Suprapubic skin (tissue), 4 donors: ENCODE results near the gene DCAF4. TPM values are rescaled to one million over a fixed set of nuclear protein-coding genes. Genes with fewer than 3 reads are reported as not detected.
"Not testable (repeated sequence)": the region's sequence is repeated elsewhere in the genome, so short reads cannot be mapped to it uniquely, and the experiment has no call there.

Source experiments
- DNase-seq, 2 donors: peaks; one replicate each; pipeline ENCODE4 v3.0.0-alpha.2; 2019; ENCODE audit warnings: low spot score in 2 of 2
- H3K27ac ChIP-seq: fragments of 200-600 bp; sonication (generic); one replicate; pipeline ENCODE4 v1.5.1; 2019
- H3K27me3 ChIP-seq: fragments of 200-600 bp; sonication (generic); one replicate; pipeline ENCODE4 v1.5.1; 2019
- H3K36me3 ChIP-seq: fragments of 200-600 bp; sonication (generic); one replicate; pipeline ENCODE4 v1.5.1; 2019
- H3K4me1 ChIP-seq: fragments of 200-600 bp; sonication (generic); one replicate; pipeline ENCODE4 v1.5.1; 2019
- H3K4me3 ChIP-seq: fragments of 200-600 bp; sonication (generic); one replicate; pipeline ENCODE4 v1.5.1; 2019; ENCODE audit warnings: mild to moderate bottlenecking
- H3K9me3 ChIP-seq: fragments of 200-600 bp; sonication (generic); one replicate; pipeline ENCODE4 v1.5.1; 2019
- CTCF ChIP-seq, 2 donors: fragments of 200-600 bp in 1 of 2; fragments of 450-650 bp in 1 of 2; sonication (generic) in 1 of 2; IDR thresholded peaks; one replicate each; pipeline ENCODE4 v1.5.1; 2016 to 2019; ENCODE audit warnings: antibody characterized with exemption in 2 of 2, mild to moderate bottlenecking in 1 of 2, moderate library complexity in 1 of 2
- EP300 ChIP-seq: sonication (generic); formaldehyde crosslinking; IDR thresholded peaks from one replicate; pipeline ENCODE4 v1.6.1; 2017; ENCODE audit warnings: antibody characterized with exemption
- POLR2A ChIP-seq, 2 donors: fragments of 450-650 bp; IDR thresholded peaks; one replicate each; pipeline ENCODE4 v1.6.1; 2017; ENCODE audit warnings: antibody characterized with exemption in 2 of 2, mild to moderate bottlenecking in 2 of 2, moderate library complexity in 2 of 2
- POLR2AphosphoS5 ChIP-seq, 3 donors: sonication (generic); formaldehyde crosslinking; IDR thresholded peaks; one replicate each; pipeline ENCODE4 v1.6.1; 2017; ENCODE audit warnings: antibody characterized with exemption in 3 of 3
- WGBS: methylation state at CpG from one replicate; pipeline ENCODE4 v1.1.5; 2018; 5-methylcytosine and 5-hydroxymethylcytosine counted together
- total RNA-seq, 4 donors: library from RNA; depleted of rRNA; stranded (reverse); fragments of >200 nt; gene quantifications; one replicate each; pipeline ENCODE4 v1.1.0, GENCODE V29; 2016

Gene DCAF4
- total RNA-seq, 4 donors from 2014 or later = 52.0 to 64.7 (median 55.3) TPM

DNA sequence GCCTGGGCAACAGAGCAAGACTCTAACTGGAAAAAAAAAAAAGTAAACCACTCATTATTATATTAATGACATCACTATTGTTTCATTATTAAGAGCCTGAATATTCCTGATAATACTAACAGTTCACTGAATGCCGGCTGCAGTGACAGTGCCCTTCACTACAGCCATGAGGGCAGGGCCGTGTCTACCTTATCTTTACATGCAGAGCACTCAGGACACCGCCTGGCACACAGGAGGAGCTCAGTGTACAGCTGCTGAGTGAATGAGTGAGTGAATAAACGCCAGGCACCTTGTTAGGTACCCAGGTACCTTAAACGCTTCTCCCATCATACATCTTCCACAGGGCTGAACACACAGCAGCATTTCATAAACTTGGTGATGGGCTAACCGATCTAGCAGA lies 77.4 kb downstream of the DCAF4 start:
- Histone ChIP-seq H3K4me3 (no peak overlapping the region), H3K36me3 (no peaks in the 10 kb centered on the region), H3K9me3 (no peaks in the 10 kb centered on the region), H3K27me3 (no peaks in the 10 kb centered on the region), H3K4me1 (peaks cover 18% of the 10 kb centered on the region), H3K27ac (no peak overlapping the region)
- WGBS = 100% methylated on average over 6 of the region's 6 CpGs
- DNase-seq = no peak
- no peak for TF ChIP-seq CTCF (IDR thresholded peaks at IDR 0.05)
- TF ChIP-seq POLR2A (IDR thresholded peaks at IDR 0.05) = no peak
- TF ChIP-seq EP300 = no peak
- TF ChIP-seq POLR2AphosphoS5 (IDR thresholded peaks at IDR 0.05) = no peak

DNA sequence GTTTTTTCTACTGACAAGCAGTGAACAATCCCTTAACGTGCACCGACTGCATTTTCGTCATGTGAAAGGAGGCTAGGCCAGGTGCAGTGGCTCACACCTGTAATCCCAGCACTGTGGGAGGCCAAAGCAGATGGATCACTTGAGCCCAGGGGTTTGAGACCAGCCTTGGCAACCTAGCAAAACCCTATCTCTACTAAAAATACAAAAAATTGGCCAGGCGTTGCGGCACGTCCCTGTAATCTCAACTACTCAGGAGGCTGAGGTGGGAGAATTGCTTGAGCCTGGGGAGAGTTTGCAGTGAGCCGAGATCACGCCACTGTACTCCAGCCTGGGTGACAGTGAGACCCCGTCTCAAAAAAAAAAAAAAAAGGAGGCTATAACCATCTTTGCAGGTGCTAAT lies 78.4 kb downstream of the DCAF4 start:
- H3K27me3 ChIP-seq, H3K36me3 ChIP-seq, H3K4me3 ChIP-seq, H3K9me3 ChIP-seq, DNase-seq: not testable (repeated sequence)
- 93% methylated on average over 9 of the region's 9 CpGs for WGBS
- Histone ChIP-seq H3K4me1 (peaks cover 18% of the 10 kb centered on the region), H3K27ac (peak overlapping the region; percentile 16)

DNA sequence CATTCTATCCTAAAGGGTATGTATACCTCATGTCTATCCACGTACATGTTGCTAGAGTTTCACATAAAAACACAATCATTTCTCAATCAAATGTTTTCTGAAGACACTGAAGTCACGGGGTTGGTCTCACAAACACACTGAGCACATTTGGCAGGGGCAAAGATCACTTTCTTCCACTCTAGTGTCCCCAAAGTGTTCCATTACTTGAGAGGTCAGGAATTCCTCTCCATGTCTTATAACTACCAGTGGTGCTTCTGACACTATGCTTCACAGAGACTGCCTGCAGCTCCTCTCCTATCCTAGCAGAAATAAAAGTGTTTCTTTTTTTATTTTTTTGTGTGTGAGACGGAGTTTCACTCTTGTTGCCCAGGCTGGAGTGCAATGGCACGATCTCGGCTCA lies 81.6 kb downstream of the DCAF4 start:
- Histone ChIP-seq H3K4me3 (no peak overlapping the region), H3K27ac (peak overlapping the region; percentile 76), H3K36me3 (peaks cover 8% of the 10 kb centered on the region), H3K27me3 (no peaks in the 10 kb centered on the region), H3K9me3 (no peaks in the 10 kb centered on the region), H3K4me1 (peaks cover 18% of the 10 kb centered on the region)
- no peak for DNase-seq
- TF ChIP-seq EP300 = no peak
- TF ChIP-seq POLR2A (IDR thresholded peaks at IDR 0.05) = no peak
- TF ChIP-seq CTCF (IDR thresholded peaks at IDR 0.05) = no peak
- TF ChIP-seq POLR2AphosphoS5 (IDR thresholded peaks at IDR 0.05) = no peak
- 75% methylated on average over 5 of the region's 5 CpGs for WGBS

DNA sequence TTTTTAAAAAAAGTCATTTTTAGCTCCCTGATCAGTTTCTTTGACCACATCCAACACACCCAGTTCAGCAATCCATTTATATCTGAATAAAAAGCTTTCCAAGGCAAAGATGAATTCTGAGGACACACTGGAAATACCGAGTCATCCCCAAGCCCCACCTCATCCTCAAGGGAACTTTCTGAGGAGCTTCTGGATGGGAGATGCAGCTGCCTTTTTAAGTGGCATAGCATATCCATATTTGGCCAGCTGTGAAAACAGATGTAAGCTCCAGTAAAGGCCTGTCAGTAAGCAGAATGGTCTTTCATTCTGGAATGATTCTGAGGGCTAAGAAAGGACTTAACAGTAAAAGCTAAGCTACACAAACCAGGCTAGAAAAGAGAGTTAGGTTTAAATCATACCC lies 82.2 kb downstream of the DCAF4 start:
- H3K4me1 ChIP-seq = peaks cover 18% of the 10 kb centered on the region
- peaks cover 8% of the 10 kb centered on the region for H3K36me3 ChIP-seq
- WGBS = 75% methylated on average over 1 of the region's 1 CpG
- no peak for TF ChIP-seq POLR2A (IDR thresholded peaks at IDR 0.05)
- no peak for TF ChIP-seq EP300
- TF ChIP-seq POLR2AphosphoS5 (IDR thresholded peaks at IDR 0.05) = no peak
- no peak for TF ChIP-seq CTCF (IDR thresholded peaks at IDR 0.05)
- H3K27ac ChIP-seq = peak overlapping the region; percentile 76
- no peaks in the 10 kb centered on the region for H3K27me3 ChIP-seq
- no peaks in the 10 kb centered on the region for H3K9me3 ChIP-seq
- DNase-seq = no peak
- H3K4me3 ChIP-seq = no peak overlapping the region

Other genes starting within 250 kb of the DCAF4 start
- gene DPF3, start 32.4 kb upstream of the DCAF4 start, total RNA-seq = 1 to 10 TPM in 2 of 4 donors, under 1 TPM in 2; 0.39 to 3.4 (median 1.6) TPM
- gene ZFYVE1, start 100.6 kb downstream of the DCAF4 start, total RNA-seq = 10 to 100 TPM; 17.7 to 42.9 (median 25.9) TPM
- gene RBM25, start 132.1 kb downstream of the DCAF4 start, total RNA-seq = 100 to 1,000 TPM in 1 of 4 donors, 10 to 100 TPM in 3; 38.0 to 134 (median 58.1) TPM
- gene PSEN1, start 210.0 kb downstream of the DCAF4 start, total RNA-seq = 10 to 100 TPM; 46.5 to 90.9 (median 62.0) TPM